Osteocyte (in vitro differentiated cells): ENCODE results near the gene FAM210A. TPM values are rescaled to one million over a fixed set of nuclear protein-coding genes. Genes with fewer than 3 reads are reported as not detected.

Experiments
- DNase-seq: peaks from one replicate; pipeline ENCODE4 v3.0.0; 2021; ENCODE audit warnings: mixed read lengths; ENCODE audit not compliant: unreplicated experiment; ENCODE audit errors: extremely low spot score
- H3K27ac Mint-ChIP-seq: one replicate; pipeline ENCODE4 v1.8.0; 2021; ENCODE audit warnings: mild to moderate bottlenecking, mixed read lengths; ENCODE audit not compliant: unreplicated experiment
- H3K27me3 Mint-ChIP-seq: one replicate; pipeline ENCODE4 v1.8.0; 2021; ENCODE audit warnings: mixed read lengths; ENCODE audit not compliant: unreplicated experiment
- H3K36me3 Mint-ChIP-seq: one replicate; pipeline ENCODE4 v1.8.0; 2021; ENCODE audit warnings: mixed read lengths; ENCODE audit not compliant: unreplicated experiment
- H3K4me1 Mint-ChIP-seq: one replicate; pipeline ENCODE4 v1.8.0; 2021; ENCODE audit warnings: mixed read lengths; ENCODE audit not compliant: unreplicated experiment
- H3K4me3 Mint-ChIP-seq: one replicate; pipeline ENCODE4 v1.8.0; 2021; ENCODE audit warnings: mild to moderate bottlenecking, moderate library complexity, mixed read lengths; ENCODE audit not compliant: unreplicated experiment
- H3K9me3 Mint-ChIP-seq: one replicate; pipeline ENCODE4 v1.8.0; 2021; ENCODE audit warnings: mixed read lengths; ENCODE audit not compliant: unreplicated experiment
- total RNA-seq: library from RNA; stranded (reverse); gene quantifications from 2 replicates; pipeline ENCODE4 v1.2.1, GENCODE V29; 2021
- TF ChIP-seq, protein P1 (sequence below): fragments of 200-600 bp; sonication (generic); IDR thresholded peaks from 2 replicates; pipeline ENCODE4 v1.5.0; 2021; ENCODE audit warnings: antibody characterized with exemption, mild to moderate bottlenecking, moderate library complexity

Gene FAM210A
- total RNA-seq, 1 donor from 2014 or later: 13.8 TPM

DNA sequence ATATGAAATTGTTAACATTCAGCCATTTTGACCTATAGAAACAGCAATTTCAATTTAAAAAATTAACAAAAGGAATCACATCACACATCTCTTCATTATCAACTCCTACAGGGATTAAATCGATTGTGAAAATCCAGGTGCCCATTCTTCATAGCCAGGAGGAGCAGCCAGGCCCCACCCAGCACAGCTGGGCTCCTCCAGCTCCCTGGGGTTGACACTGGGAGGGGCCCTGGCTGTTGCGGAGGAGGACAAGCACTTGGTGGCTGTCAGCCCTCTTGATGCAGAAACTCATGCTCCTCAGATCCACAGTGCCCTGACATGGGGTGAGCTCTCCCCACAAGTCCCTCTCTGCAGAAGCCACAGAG lies 99.8 kb downstream of the FAM210A start:
- Mint-ChIP-seq H3K27ac (no peak overlapping the region), H3K9me3 (no peaks in the 10 kb centered on the region), H3K4me1 (peaks cover 1% of the 10 kb centered on the region), H3K27me3 (peaks cover 24% of the 10 kb centered on the region), H3K4me3 (no peak overlapping the region), H3K36me3 (no peaks in the 10 kb centered on the region)
- TF ChIP-seq, protein P1, sequence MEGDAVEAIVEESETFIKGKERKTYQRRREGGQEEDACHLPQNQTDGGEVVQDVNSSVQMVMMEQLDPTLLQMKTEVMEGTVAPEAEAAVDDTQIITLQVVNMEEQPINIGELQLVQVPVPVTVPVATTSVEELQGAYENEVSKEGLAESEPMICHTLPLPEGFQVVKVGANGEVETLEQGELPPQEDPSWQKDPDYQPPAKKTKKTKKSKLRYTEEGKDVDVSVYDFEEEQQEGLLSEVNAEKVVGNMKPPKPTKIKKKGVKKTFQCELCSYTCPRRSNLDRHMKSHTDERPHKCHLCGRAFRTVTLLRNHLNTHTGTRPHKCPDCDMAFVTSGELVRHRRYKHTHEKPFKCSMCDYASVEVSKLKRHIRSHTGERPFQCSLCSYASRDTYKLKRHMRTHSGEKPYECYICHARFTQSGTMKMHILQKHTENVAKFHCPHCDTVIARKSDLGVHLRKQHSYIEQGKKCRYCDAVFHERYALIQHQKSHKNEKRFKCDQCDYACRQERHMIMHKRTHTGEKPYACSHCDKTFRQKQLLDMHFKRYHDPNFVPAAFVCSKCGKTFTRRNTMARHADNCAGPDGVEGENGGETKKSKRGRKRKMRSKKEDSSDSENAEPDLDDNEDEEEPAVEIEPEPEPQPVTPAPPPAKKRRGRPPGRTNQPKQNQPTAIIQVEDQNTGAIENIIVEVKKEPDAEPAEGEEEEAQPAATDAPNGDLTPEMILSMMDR: no peak
- DNase-seq: no peak

DNA sequence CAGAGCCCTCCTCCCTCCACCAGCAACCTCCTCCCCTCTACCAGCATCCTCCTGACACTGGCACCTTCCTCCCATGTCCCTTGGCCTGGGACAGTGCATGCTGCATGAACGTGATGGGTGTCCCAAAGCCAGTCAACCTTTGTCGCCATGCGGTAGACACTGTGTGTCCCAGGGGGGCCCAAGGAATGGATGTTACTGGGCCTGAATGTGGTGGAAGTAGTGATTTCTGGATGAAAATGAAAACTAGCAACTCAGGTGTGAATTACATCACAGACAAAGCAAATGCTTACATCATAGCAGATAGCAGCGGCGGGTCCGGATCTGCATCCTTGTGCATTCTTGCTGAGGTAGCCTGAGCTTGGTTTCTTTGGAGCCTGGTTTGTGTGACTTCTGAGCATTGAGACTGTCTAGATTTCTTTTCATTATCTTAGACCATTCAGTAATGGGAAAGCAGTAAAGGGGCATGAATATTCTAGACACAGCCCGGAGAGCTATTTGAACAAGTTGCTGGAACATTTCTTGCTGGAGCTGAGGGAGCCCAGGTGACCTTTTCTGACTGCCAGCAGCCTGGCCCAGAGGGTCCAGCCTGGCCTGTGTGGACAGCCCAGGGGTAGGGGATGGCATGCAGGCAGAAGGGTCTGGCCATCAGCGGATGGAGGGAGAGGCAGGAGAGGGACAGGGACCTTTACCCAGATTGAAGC lies 100.4 kb downstream of the FAM210A start:
- DNase-seq: no peak
- Mint-ChIP-seq H3K9me3 (no peaks in the 10 kb centered on the region), H3K4me3 (no peak overlapping the region), H3K36me3 (no peaks in the 10 kb centered on the region), H3K27ac (no peak overlapping the region), H3K27me3 (peaks cover 24% of the 10 kb centered on the region), H3K4me1 (peaks cover 1% of the 10 kb centered on the region)
- TF ChIP-seq, protein P1: no peak

DNA sequence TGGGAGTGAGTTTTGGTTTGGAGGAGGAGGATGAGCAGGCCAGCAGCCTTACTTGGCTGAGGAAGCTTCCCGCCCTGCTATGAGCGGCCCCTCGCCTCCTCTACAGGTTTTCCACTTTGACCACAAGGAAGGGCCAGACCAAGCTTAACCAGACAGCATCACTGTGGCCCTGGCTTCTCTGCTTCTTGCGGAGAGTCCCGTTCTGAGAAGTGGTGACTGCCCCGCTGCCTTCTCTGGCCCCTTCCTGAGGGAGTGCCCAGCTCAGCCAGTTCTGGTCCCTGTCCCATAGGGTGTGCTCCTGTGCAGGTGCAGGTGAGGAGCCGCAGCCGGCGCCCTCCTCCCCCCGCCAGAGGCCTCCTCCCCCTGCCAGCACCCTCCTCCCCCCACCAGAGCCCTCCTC lies 101.0 kb downstream of the FAM210A start:
- Mint-ChIP-seq H3K4me1 (peaks cover 1% of the 10 kb centered on the region), H3K9me3 (no peaks in the 10 kb centered on the region), H3K4me3 (no peak overlapping the region), H3K36me3 (no peaks in the 10 kb centered on the region), H3K27ac (no peak overlapping the region), H3K27me3 (peaks cover 24% of the 10 kb centered on the region)
- DNase-seq: no peak
- TF ChIP-seq, protein P1: no peak

DNA sequence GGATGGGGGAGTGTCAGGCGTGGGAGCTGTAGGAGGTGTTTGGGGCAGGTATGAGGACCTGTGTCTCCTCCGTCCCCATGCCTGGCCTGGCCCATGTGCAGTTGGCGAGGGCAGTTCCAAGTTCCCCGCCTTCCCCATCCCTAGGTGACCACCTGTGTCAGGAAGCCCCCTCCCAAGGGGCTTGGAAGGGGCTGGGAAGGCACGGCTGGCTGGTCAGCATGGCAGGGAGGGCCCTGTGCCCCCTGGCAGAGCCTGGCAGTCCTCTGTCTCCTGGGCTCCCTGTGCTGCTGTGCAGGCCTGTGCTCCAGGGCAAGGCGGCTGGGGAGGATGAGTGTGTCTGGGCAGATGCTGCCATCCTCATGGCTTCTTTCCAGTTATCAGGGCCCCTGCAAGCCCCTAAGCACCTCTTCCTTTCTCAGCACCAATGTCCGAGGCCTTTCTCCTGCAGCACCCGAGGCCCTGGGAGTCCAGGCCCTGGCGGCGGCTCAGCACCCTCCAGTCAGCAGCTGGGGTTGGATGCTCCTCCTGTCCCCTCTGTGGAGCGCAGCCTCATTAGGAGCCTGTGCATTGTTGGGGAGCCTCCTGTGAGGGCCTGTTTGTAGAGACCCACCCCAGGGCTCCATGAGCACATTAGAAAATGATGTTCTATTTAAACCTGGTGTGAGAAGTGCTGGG lies 101.7 kb downstream of the FAM210A start:
- H3K27ac Mint-ChIP-seq: no peak overlapping the region
- H3K4me1 Mint-ChIP-seq: no peaks in the 10 kb centered on the region
- DNase-seq: no peak
- no peaks in the 10 kb centered on the region for H3K36me3 Mint-ChIP-seq
- peaks cover 24% of the 10 kb centered on the region for H3K27me3 Mint-ChIP-seq
- no peak overlapping the region for H3K4me3 Mint-ChIP-seq
- TF ChIP-seq, protein P1: no peak
- no peaks in the 10 kb centered on the region for H3K9me3 Mint-ChIP-seq

DNA sequence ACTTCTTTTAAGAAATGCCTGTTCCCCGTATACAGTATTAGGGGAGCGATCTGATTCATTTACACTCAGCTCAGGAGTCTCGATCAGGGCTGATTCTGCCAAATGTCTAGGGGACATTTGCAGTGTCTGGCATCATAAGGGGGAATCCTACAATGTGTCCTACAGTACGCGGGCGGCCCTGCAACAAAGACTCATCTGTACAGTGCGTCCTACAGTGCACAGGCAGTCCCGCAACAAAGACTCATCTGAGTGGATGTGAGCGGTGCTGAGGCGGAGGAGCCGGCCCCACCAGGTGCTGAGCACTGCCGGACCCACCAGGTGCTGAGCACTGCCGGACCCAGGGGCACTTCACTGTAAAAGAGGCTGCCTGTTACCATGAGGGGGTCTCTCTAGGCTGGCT lies 102.5 kb downstream of the FAM210A start:
- no peak overlapping the region for H3K4me3 Mint-ChIP-seq
- H3K9me3 Mint-ChIP-seq: no peaks in the 10 kb centered on the region
- TF ChIP-seq, protein P1: no peak
- no peaks in the 10 kb centered on the region for H3K36me3 Mint-ChIP-seq
- peaks cover 1% of the 10 kb centered on the region for H3K4me1 Mint-ChIP-seq
- peaks cover 20% of the 10 kb centered on the region for H3K27me3 Mint-ChIP-seq
- DNase-seq: no peak
- no peak overlapping the region for H3K27ac Mint-ChIP-seq
